Stimulated activated CD8-positive, alpha-beta memory T cell treated with anti-CD3 and anti-CD28 coated beads, Interleukin-12 subunit alpha, Interleukin-12 subunit beta, amount 100 ng/mL, for 1 hour (primary cell): ENCODE data around the gene LYL1.

Experiments
- DNase-seq: peaks from one replicate; pipeline ENCODE4 v3.0.0-alpha.2; 2020; ENCODE audit warnings: low read depth

The LYL1 gene

GRCh38 chr19:13104848-13105711 lies 2.4 kb upstream of the LYL1 start:
- DNase-seq, result no peak

GRCh38 chr19:13104360-13104847 lies 1.7 kb upstream of the LYL1 start:
- DNase-seq, result no peak

- no peak for DNase-seq
Measured at GRCh38 chr19:13103581-13104359, 1.1 kb upstream of the LYL1 start.

GRCh38 chr19:13102416-13102665 lies 317 bp downstream of the LYL1 start:
- no peak for DNase-seq

GRCh38 chr19:13101590-13102415 lies 855 bp downstream of the LYL1 start:
- no peak for DNase-seq

- no peak for DNase-seq
Measured at GRCh38 chr19:13100841-13101589, 1.6 kb downstream of the LYL1 start.

GRCh38 chr19:13100031-13100588 lies 2.5 kb downstream of the LYL1 start:
- DNase-seq, result no peak

- peak; percentile 64 for DNase-seq
Measured at GRCh38 chr19:13099073-13099999, 3.3 kb downstream of the LYL1 start.

GRCh38 chr19:13098277-13099072 lies 4.2 kb downstream of the LYL1 start:
- DNase-seq, result no peak

GRCh38 chr19:13097463-13098258 lies 5.0 kb downstream of the LYL1 start:
- no peak for DNase-seq

GRCh38 chr19:13097033-13097462 lies 5.6 kb downstream of the LYL1 start:
- DNase-seq, result no peak

- DNase-seq, result no peak
Measured at GRCh38 chr19:13095934-13096927, 6.4 kb downstream of the LYL1 start.

GRCh38 chr19:13095393-13095784 lies 7.3 kb downstream of the LYL1 start:
- no peak for DNase-seq

- no peak for DNase-seq
Measured at GRCh38 chr19:13094771-13095392, 7.8 kb downstream of the LYL1 start.

- DNase-seq, result no peak
Measured at GRCh38 chr19:13094106-13094504, 8.6 kb downstream of the LYL1 start.

- DNase-seq, result peak; percentile 69
Measured at GRCh38 chr19:13093407-13094105, 9.1 kb downstream of the LYL1 start.
